Measurements from ENCODE around the gene ADAMTS16.

ADAMTS16 gene

DNA sequence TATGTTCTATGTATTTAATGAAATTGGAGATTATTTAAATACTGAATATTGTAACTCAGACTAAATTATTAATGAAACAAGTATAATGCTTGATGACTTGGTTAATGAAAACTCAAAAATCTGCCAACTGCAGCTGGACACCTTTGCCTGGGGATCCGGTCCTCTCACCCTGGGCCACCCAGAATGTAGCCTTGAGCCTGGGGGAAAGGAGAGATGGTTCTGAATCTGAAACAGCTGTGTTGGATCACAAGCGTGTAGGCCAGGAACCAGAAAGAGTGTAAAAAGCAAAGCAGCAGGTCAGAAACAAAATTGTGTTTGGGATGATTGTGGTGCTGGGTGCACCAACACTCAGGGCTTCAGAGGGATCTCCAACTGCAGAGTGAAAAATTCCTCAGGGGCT lies 38.5 kb downstream of the ADAMTS16 start:
- Histone ChIP-seq H3K79me1 (replicated peaks; ENCODE audit: low read length, poor library complexity, severe bottlenecking) (peaks cover 2% of the 10 kb centered on the region), H3K4me1 (ENCODE audit: control insufficient read depth, insufficient read depth, low read depth, low read length) (peaks cover 27% of the 10 kb centered on the region), H2BK120ac (ENCODE audit: low read depth, low read length) (no peak overlapping the region), H2AFZ (ENCODE audit: low read depth, low read length) (no peak overlapping the region), H3K23ac (ENCODE audit: low read length in 2 of 2) (no peak overlapping the region), H2BK15ac (ENCODE audit: low read depth, poor library complexity, severe bottlenecking) (no peak overlapping the region), H3K4me2 (ENCODE audit: low read length, poor library complexity, severe bottlenecking) (no peak overlapping the region), H3K36me3 (ENCODE audit: control insufficient read depth in 1 of 2, insufficient read depth in 2 of 2, low read depth in 1 of 2, low read length in 2 of 2) (peaks cover 0 to under 1% of the 10 kb centered on the region in 2 experiments), H3K14ac (ENCODE audit: low read length in 2 of 2) (no peak overlapping the region), H3K27me3 (ENCODE audit: control insufficient read depth in 1 of 2, insufficient read depth in 1 of 2, low read length in 2 of 2) (no peaks in the 10 kb centered on the region), H3K4ac (ENCODE audit: low read depth in 1 of 2, low read length in 2 of 2) (no peak overlapping the region), H3K18ac (ENCODE audit: low read depth in 1 of 2, low read length in 2 of 2) (no peak overlapping the region), H2BK12ac (ENCODE audit: low read length in 2 of 2) (no peak overlapping the region), H3K9ac (ENCODE audit: low read length) (no peak overlapping the region), H3K4me3 (ENCODE audit: insufficient read depth in 1 of 2, low read depth in 1 of 2, low read length in 2 of 2) (no peak overlapping the region), H4K91ac (ENCODE audit: low read length) (no peak overlapping the region), H4K8ac (ENCODE audit: low read length) (no peak overlapping the region), H3K9me3 (ENCODE audit: control insufficient read depth, low read length) (no peaks in the 10 kb centered on the region), H2AK5ac (ENCODE audit: low read length, severe bottlenecking) (peak overlapping the region; percentile 0), H2BK5ac (ENCODE audit: low read depth, low read length, poor library complexity, severe bottlenecking) (peak overlapping the region; percentile 69), H3K27ac (ENCODE audit: low read length, poor library complexity, severe bottlenecking) (peak overlapping the region; percentile 30)
- DNase-seq, result no peak
- 77% methylated on average over 2 of the region's 2 CpGs for WGBS

DNA sequence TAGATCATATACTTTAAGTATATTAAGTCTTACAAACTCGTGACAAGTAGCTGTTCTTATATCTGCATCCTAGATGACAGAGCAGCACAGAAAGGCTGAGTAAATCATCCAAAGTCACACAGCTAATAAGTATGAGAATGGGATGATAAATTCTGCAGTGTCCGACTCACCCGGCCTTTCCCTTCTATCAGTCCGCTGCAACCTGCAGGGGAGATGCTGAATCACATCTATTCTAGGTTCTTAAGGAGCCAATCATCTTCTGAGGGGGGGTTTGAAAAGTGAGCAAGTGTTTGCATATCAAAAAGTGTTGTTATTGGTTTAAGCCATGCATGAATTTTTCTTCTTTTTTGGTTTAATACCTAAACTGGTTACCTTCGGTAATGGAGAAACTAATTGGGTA lies 38.9 kb downstream of the ADAMTS16 start:
- no peak overlapping the region for H2AK5ac ChIP-seq (ENCODE audit: low read length, severe bottlenecking)
- H2BK120ac ChIP-seq (ENCODE audit: low read depth, low read length), result no peak overlapping the region
- no peak overlapping the region for H2BK5ac ChIP-seq (ENCODE audit: low read depth, low read length, poor library complexity, severe bottlenecking)
- H3K23ac ChIP-seq (ENCODE audit: low read length in 2 of 2), result no peak overlapping the region
- no peak overlapping the region for H2AFZ ChIP-seq (ENCODE audit: low read depth, low read length)
- WGBS, result 64% methylated on average over 4 of the region's 5 CpGs
- H2BK15ac ChIP-seq (ENCODE audit: low read depth, poor library complexity, severe bottlenecking), result no peak overlapping the region
- no peak overlapping the region for H2BK12ac ChIP-seq (ENCODE audit: low read length in 2 of 2)
- H3K36me3 ChIP-seq (ENCODE audit: control insufficient read depth in 1 of 2, insufficient read depth in 2 of 2, low read depth in 1 of 2, low read length in 2 of 2), result peaks cover 2 to 3% of the 10 kb centered on the region in 2 experiments
- peaks cover 28% of the 10 kb centered on the region for H3K4me1 ChIP-seq (ENCODE audit: control insufficient read depth, insufficient read depth, low read depth, low read length)
- no peak overlapping the region for H4K91ac ChIP-seq (ENCODE audit: low read length)
- DNase-seq, result no peak
- H3K14ac ChIP-seq (ENCODE audit: low read length in 2 of 2), result no peak overlapping the region
- H4K8ac ChIP-seq (ENCODE audit: low read length), result no peak overlapping the region
- no peak overlapping the region for H3K4me3 ChIP-seq (ENCODE audit: insufficient read depth in 1 of 2, low read depth in 1 of 2, low read length in 2 of 2)
- H3K9me3 ChIP-seq (ENCODE audit: control insufficient read depth, low read length), result no peaks in the 10 kb centered on the region
- H3K9ac ChIP-seq (ENCODE audit: low read length), result no peak overlapping the region
- H3K4ac ChIP-seq (ENCODE audit: low read depth in 1 of 2, low read length in 2 of 2), result no peak overlapping the region
- H3K27me3 ChIP-seq (ENCODE audit: control insufficient read depth in 1 of 2, insufficient read depth in 1 of 2, low read length in 2 of 2), result no peaks in the 10 kb centered on the region
- no peak overlapping the region for H3K4me2 ChIP-seq (ENCODE audit: low read length, poor library complexity, severe bottlenecking)
- no peak overlapping the region for H3K27ac ChIP-seq (ENCODE audit: low read length, poor library complexity, severe bottlenecking)
- no peak overlapping the region for H3K18ac ChIP-seq (ENCODE audit: low read depth in 1 of 2, low read length in 2 of 2)
- peaks cover 2% of the 10 kb centered on the region for H3K79me1 ChIP-seq (replicated peaks; ENCODE audit: low read length, poor library complexity, severe bottlenecking)

DNA sequence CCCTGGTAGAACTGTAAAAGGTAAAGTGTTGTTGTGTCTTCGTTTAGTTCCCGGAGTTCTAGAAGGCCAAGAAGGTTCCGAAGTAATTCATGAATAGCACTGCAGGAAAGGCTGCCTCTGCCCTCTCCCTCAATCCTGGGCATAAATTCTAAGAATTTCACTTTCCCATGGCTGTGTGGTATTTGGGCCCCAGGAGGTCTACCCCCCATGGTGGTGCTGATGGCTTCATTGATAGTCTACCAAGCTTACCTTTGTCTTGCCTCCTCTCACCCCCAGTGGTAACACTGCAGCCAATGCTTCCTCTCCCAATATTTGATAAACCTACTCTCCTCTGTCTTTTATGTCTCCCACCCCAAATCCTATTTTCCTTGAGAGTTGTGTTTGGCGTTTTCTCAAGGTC lies 39.5 kb downstream of the ADAMTS16 start:
- Histone ChIP-seq H3K27ac (ENCODE audit: low read length, poor library complexity, severe bottlenecking) (peak overlapping the region; percentile 22), H2BK15ac (ENCODE audit: low read depth, poor library complexity, severe bottlenecking) (no peak overlapping the region), H3K79me1 (replicated peaks; ENCODE audit: low read length, poor library complexity, severe bottlenecking) (peaks cover 2% of the 10 kb centered on the region), H3K23ac (ENCODE audit: low read length in 2 of 2) (no peak overlapping the region), H2AFZ (ENCODE audit: low read depth, low read length) (no peak overlapping the region), H3K4me2 (ENCODE audit: low read length, poor library complexity, severe bottlenecking) (no peak overlapping the region), H3K9me3 (ENCODE audit: control insufficient read depth, low read length) (no peaks in the 10 kb centered on the region), H3K14ac (ENCODE audit: low read length in 2 of 2) (no peak overlapping the region), H4K8ac (ENCODE audit: low read length) (no peak overlapping the region), H2AK5ac (ENCODE audit: low read length, severe bottlenecking) (peak overlapping the region; percentile 74), H2BK5ac (ENCODE audit: low read depth, low read length, poor library complexity, severe bottlenecking) (no peak overlapping the region), H3K9ac (ENCODE audit: low read length) (no peak overlapping the region), H3K18ac (ENCODE audit: low read depth in 1 of 2, low read length in 2 of 2) (no peak overlapping the region), H2BK120ac (ENCODE audit: low read depth, low read length) (no peak overlapping the region), H3K4me1 (ENCODE audit: control insufficient read depth, insufficient read depth, low read depth, low read length) (peaks cover 28% of the 10 kb centered on the region), H3K27me3 (ENCODE audit: control insufficient read depth in 1 of 2, insufficient read depth in 1 of 2, low read length in 2 of 2) (no peaks in the 10 kb centered on the region), H2BK12ac (ENCODE audit: low read length in 2 of 2) (no peak overlapping the region), H3K36me3 (ENCODE audit: control insufficient read depth in 1 of 2, insufficient read depth in 2 of 2, low read depth in 1 of 2, low read length in 2 of 2) (peaks cover 3% of the 10 kb centered on the region in 2 experiments), H3K4ac (ENCODE audit: low read depth in 1 of 2, low read length in 2 of 2) (no peak overlapping the region), H3K4me3 (ENCODE audit: insufficient read depth in 1 of 2, low read depth in 1 of 2, low read length in 2 of 2) (no peak overlapping the region), H4K91ac (ENCODE audit: low read length) (no peak overlapping the region)
- DNase-seq, result no peak
- 54% methylated on average over 4 of the region's 4 CpGs for WGBS

DNA sequence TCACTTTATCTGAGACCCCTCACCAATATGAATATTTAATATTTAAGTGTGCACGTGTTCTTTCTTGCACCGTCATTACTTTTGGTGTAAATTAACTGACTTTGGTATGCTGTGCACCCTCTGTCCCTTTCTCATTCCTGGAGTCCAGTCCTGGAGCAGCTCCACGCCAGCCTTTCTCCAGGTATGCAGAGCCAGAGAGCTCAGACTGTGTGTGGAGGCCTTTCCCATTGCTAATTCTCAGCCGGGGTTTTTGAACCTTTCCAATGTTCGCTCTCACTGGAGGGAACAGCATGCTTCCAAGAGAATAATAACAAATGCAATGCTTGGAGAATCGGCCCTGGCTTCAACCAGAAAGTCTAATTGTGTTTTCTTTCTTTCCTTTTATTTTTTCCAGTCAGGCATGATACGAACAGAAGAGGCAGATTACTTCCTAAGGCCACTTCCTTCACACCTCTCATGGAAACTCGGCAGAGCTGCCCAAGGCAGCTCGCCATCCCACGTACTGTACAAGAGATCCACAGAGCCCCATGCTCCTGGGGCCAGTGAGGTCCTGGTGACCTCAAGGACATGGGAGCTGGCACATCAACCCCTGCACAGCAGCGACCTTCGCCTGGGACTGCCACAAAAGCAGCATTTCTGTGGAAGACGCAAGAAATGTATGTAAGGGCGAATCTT lies 41.7 kb downstream of the ADAMTS16 start:
- Histone ChIP-seq H3K79me1 (replicated peaks; ENCODE audit: low read length, poor library complexity, severe bottlenecking) (no peaks in the 10 kb centered on the region), H3K23ac (ENCODE audit: low read length in 2 of 2) (no peak overlapping the region), H2AFZ (ENCODE audit: low read depth, low read length) (no peak overlapping the region), H3K4ac (ENCODE audit: low read depth in 1 of 2, low read length in 2 of 2) (no peak overlapping the region), H3K9me3 (ENCODE audit: control insufficient read depth, low read length) (no peaks in the 10 kb centered on the region), H3K4me3 (ENCODE audit: insufficient read depth in 1 of 2, low read depth in 1 of 2, low read length in 2 of 2) (no peak overlapping the region), H2BK15ac (ENCODE audit: low read depth, poor library complexity, severe bottlenecking) (no peak overlapping the region), H3K9ac (ENCODE audit: low read length) (no peak overlapping the region), H4K91ac (ENCODE audit: low read length) (no peak overlapping the region), H3K27me3 (ENCODE audit: control insufficient read depth in 1 of 2, insufficient read depth in 1 of 2, low read length in 2 of 2) (no peaks in the 10 kb centered on the region), H2BK5ac (ENCODE audit: low read depth, low read length, poor library complexity, severe bottlenecking) (no peak overlapping the region), H4K8ac (ENCODE audit: low read length) (no peak overlapping the region), H3K4me2 (ENCODE audit: low read length, poor library complexity, severe bottlenecking) (no peak overlapping the region), H3K36me3 (ENCODE audit: control insufficient read depth in 1 of 2, insufficient read depth in 2 of 2, low read depth in 1 of 2, low read length in 2 of 2) (peaks cover 3% of the 10 kb centered on the region in 2 experiments), H3K18ac (ENCODE audit: low read depth in 1 of 2, low read length in 2 of 2) (no peak overlapping the region), H3K14ac (ENCODE audit: low read length in 2 of 2) (no peak overlapping the region), H3K4me1 (ENCODE audit: control insufficient read depth, insufficient read depth, low read depth, low read length) (peaks cover 22% of the 10 kb centered on the region), H3K27ac (ENCODE audit: low read length, poor library complexity, severe bottlenecking) (no peak overlapping the region), H2BK12ac (ENCODE audit: low read length in 2 of 2) (no peak overlapping the region), H2AK5ac (ENCODE audit: low read length, severe bottlenecking) (no peak overlapping the region), H2BK120ac (ENCODE audit: low read depth, low read length) (no peak overlapping the region)
- 76% methylated on average over 14 of the region's 14 CpGs for WGBS
- DNase-seq, result no peak

Measured in mesenchymal stem cell (in vitro differentiated cells and primary cell).